Measurements from ENCODE around the gene CANT1. TPM values are rescaled to one million over a fixed set of nuclear protein-coding genes. Genes with fewer than 3 reads are reported as not detected.

Gene CANT1
- polyA plus RNA-seq, 4 donors = 16.8 to 90.5 (median 42.3) TPM

DNA sequence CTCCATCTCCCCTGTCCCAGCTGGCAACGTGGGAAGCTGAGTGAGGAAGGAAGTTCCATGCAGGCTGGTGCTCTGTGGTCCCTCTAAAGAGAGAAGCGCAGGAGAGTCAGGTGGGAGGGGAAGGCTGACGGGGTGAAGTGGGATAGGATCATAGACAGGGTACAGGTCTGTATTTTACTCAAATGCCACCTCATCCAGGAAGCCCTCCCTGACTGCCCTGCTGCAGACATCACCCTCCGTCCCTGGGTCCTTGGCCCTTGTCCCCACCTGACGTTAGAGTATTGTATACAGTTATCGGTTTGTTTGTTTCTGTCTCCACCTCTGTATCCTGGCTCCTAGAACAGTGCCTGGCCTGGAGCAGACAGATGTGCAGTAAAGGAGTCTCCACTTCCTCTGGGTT lies 11.7 kb downstream of the CANT1 start:
- Histone ChIP-seq H3K4me3 (ENCODE audit: low read depth in 1 of 3, low read length in 3 of 3) (no peak overlapping the region), H3K9me3 (ENCODE audit: control insufficient read depth in 2 of 2, insufficient read depth in 1 of 2, low read depth in 1 of 2, low read length in 1 of 2) (no peaks in the 10 kb centered on the region), H3K27me3 (ENCODE audit: control insufficient read depth in 3 of 3, insufficient read depth in 3 of 3, low read length in 3 of 3) (no peaks in the 10 kb centered on the region), H3K4me1 (ENCODE audit: control insufficient read depth in 3 of 3, insufficient read depth in 2 of 3, low read depth in 1 of 3, low read length in 2 of 3) (peaks cover 2 to 14% (median 11%) of the 10 kb centered on the region in 3 donors), H3K36me3 (ENCODE audit: control insufficient read depth in 3 of 3, insufficient read depth in 2 of 3, low read depth in 1 of 3, low read length in 3 of 3) (peaks cover 11 to 94% (median 18%) of the 10 kb centered on the region in 3 donors), H3K27ac (ENCODE audit: low read depth in 1 of 3, low read length in 2 of 3) (peak overlapping the region in 1 of 3 donors; percentile 80)
- WGBS, 3 donors = 50 to 64% (median 64%) methylated on average over 6 of the region's 6 CpGs
- DNase-seq = no peak
- no peak for FAIRE-seq

DNA sequence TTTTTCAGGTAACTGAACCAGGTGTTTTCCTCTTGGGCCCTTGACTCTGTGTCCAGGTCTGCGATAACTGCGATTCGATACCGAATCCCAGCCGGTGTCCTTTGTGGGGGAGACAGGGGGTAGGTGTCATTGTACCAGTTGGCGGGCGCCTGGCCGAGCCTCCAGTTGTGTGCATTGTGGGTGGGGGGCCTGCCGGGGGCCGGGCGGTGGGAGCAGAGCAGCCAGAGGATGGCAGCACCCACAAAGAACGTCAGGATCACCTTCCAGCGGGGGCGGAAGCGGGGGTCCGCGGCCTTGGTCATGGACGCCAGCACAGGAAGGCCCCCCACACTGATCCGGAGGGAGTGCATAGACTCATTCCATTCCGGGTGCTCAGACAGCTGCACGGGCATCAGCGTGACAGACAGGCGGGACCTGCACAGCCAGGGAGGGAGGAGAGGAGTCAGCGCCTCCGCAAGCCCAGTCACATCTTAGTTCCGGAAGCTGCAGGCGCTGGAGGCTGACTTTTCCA lies 12.3 kb downstream of the CANT1 start:
- WGBS, 3 donors = 90 to 93% (median 93%) methylated on average over 26 to 27 of the region's 27 CpGs
- H3K4me1 ChIP-seq (ENCODE audit: control insufficient read depth in 3 of 3, insufficient read depth in 2 of 3, low read depth in 1 of 3, low read length in 2 of 3) = peaks cover 2 to 14% (median 11%) of the 10 kb centered on the region in 3 donors
- no peaks in the 10 kb centered on the region for H3K9me3 ChIP-seq (ENCODE audit: control insufficient read depth in 2 of 2, insufficient read depth in 1 of 2, low read depth in 1 of 2, low read length in 1 of 2)
- DNase-seq (no peak), FAIRE-seq (no peak)
- H3K27me3 ChIP-seq (ENCODE audit: control insufficient read depth in 3 of 3, insufficient read depth in 3 of 3, low read length in 3 of 3) = no peaks in the 10 kb centered on the region
- no peak overlapping the region for H3K4me3 ChIP-seq (ENCODE audit: low read depth in 1 of 3, low read length in 3 of 3)
- peaks cover 11 to 94% (median 18%) of the 10 kb centered on the region in 3 donors for H3K36me3 ChIP-seq (ENCODE audit: control insufficient read depth in 3 of 3, insufficient read depth in 2 of 3, low read depth in 1 of 3, low read length in 3 of 3)
- peak overlapping the region in 1 of 3 donors; percentile 81 for H3K27ac ChIP-seq (ENCODE audit: low read depth in 1 of 3, low read length in 2 of 3)

DNA sequence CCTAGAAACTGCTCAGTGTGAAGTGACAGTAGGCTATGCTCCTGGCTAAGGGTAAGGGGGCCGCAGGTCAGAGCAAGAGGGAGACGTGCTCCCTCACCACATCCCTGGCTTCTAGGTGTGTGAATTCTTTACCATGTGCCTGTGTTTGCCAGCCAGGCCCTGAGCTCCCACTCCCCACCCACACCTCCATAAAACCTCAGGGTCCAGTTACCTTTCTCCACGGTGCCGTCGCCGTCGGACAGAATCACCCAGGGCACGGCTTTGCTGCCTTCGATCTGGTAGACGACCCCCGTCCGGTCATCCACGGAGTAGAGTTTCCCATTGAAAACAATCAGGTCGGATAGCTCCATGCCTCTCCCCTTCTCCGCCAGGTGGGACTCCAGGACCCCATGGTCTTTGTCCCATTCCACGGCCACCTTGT lies 12.8 kb downstream of the CANT1 start:
- no peaks in the 10 kb centered on the region for H3K27me3 ChIP-seq (ENCODE audit: control insufficient read depth in 3 of 3, insufficient read depth in 3 of 3, low read length in 3 of 3)
- H3K27ac ChIP-seq (ENCODE audit: low read depth in 1 of 3, low read length in 2 of 3) = peak overlapping the region in 2 of 3 donors; percentile 81 to 82
- DNase-seq (no peak), FAIRE-seq (no peak)
- H3K4me3 ChIP-seq (ENCODE audit: low read depth in 1 of 3, low read length in 3 of 3) = no peak overlapping the region
- H3K36me3 ChIP-seq (ENCODE audit: control insufficient read depth in 3 of 3, insufficient read depth in 2 of 3, low read depth in 1 of 3, low read length in 3 of 3) = peaks cover 11 to 95% (median 18%) of the 10 kb centered on the region in 3 donors
- H3K4me1 ChIP-seq (ENCODE audit: control insufficient read depth in 3 of 3, insufficient read depth in 2 of 3, low read depth in 1 of 3, low read length in 2 of 3) = peaks cover 2 to 14% (median 11%) of the 10 kb centered on the region in 3 donors
- 65 to 87% (median 78%) methylated on average over 16 of the region's 16 CpGs for WGBS, 3 donors
- no peaks in the 10 kb centered on the region for H3K9me3 ChIP-seq (ENCODE audit: control insufficient read depth in 2 of 2, insufficient read depth in 1 of 2, low read depth in 1 of 2, low read length in 1 of 2)

DNA sequence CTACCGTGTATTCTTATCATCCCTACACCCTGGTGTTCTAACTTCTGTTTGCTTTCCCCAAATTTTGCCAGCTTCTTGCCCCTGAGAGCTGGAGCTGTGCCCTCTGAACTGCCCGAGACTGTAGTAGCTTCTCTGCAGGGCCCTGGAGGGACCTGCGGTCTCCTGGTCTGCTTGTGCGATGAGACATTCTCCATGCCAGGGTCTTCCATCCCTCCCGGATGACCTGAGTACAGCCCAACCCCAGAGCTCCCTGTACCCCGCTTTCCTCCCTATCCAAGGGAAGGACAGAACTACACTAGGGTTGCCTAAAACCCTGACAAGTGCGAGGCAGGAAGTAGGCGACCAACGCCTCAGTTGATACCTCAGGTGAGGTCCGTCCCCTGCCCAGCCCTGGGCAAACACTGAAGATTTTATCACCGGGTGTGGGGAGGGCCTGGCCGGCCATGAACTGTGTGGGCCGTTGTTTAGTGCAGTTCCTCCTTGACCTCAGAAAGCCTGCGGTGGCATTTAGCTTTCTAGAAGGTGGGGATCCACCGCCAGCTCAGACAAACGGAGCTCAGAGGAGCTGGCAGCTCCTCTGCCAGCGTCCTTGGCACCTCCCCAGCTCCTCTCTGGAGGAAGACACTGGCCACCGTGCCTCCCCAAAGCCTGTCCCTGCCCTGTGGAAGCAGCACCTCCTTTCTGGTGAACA lies 13.7 kb downstream of the CANT1 start:
- FAIRE-seq = no peak
- peaks cover 14 to 96% (median 26%) of the 10 kb centered on the region in 3 donors for H3K36me3 ChIP-seq (ENCODE audit: control insufficient read depth in 3 of 3, insufficient read depth in 2 of 3, low read depth in 1 of 3, low read length in 3 of 3)
- H3K27ac ChIP-seq (ENCODE audit: low read depth in 1 of 3, low read length in 2 of 3) = peak overlapping the region; percentile 13 to 82 (median 81)
- no peaks in the 10 kb centered on the region for H3K9me3 ChIP-seq (ENCODE audit: control insufficient read depth in 2 of 2, insufficient read depth in 1 of 2, low read depth in 1 of 2, low read length in 1 of 2)
- H3K4me3 ChIP-seq (ENCODE audit: low read depth in 1 of 3, low read length in 3 of 3) = no peak overlapping the region
- H3K27me3 ChIP-seq (ENCODE audit: control insufficient read depth in 3 of 3, insufficient read depth in 3 of 3, low read length in 3 of 3) = no peaks in the 10 kb centered on the region
- WGBS, 3 donors = 21 to 57% (median 36%) methylated on average over 18 of the region's 18 CpGs
- peaks cover 2 to 14% (median 11%) of the 10 kb centered on the region in 3 donors for H3K4me1 ChIP-seq (ENCODE audit: control insufficient read depth in 3 of 3, insufficient read depth in 2 of 3, low read depth in 1 of 3, low read length in 2 of 3)
- peak; percentile 49 to 96 for DNase-seq

DNA sequence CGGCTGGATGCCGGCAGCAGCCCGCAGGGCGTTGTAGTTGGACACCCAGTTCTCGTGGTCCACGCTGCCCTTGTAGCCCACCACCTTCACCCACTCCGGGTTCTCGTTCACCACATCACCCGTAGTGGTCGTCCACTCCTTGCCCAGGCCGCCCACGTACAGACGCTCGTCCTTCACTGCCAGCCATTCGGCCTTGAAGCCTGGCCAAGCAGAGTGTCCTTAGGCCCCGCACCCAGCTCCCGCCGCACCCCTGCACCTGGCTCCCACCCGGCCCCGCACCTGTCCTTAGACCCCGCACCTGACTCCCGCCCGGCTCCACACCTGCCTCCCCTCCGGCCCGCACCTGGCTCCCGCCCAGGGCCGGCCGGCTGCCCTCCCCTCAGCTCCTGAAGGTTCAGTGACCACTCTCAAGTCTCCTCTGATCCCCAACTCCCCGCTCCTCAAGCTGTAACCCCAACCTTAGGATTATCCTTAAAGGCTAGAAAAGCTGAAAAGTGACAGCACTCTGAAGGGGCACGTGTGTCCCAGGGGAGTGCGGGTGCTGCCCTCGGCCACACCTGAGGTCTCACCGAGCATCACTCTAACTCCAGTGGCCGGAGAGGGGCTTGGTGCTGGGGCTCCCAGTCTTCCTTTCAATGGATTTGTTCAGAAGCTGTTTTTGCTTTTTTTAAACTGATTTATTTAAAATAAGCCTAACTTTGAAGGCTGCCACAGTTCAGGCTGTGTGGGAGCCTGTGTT lies 14.4 kb downstream of the CANT1 start:
- peaks cover 2 to 14% (median 11%) of the 10 kb centered on the region in 3 donors for H3K4me1 ChIP-seq (ENCODE audit: control insufficient read depth in 3 of 3, insufficient read depth in 2 of 3, low read depth in 1 of 3, low read length in 2 of 3)
- no peak overlapping the region for H3K4me3 ChIP-seq (ENCODE audit: low read depth in 1 of 3, low read length in 3 of 3)
- peaks cover 19 to 96% (median 29%) of the 10 kb centered on the region in 3 donors for H3K36me3 ChIP-seq (ENCODE audit: control insufficient read depth in 3 of 3, insufficient read depth in 2 of 3, low read depth in 1 of 3, low read length in 3 of 3)
- FAIRE-seq (no peak), DNase-seq (no peak)
- peak overlapping the region in 2 of 3 donors; percentile 13 to 81 for H3K27ac ChIP-seq (ENCODE audit: low read depth in 1 of 3, low read length in 2 of 3)
- 72 to 84% (median 78%) methylated on average over 33 to 34 of the region's 34 CpGs for WGBS, 3 donors
- no peaks in the 10 kb centered on the region for H3K9me3 ChIP-seq (ENCODE audit: control insufficient read depth in 2 of 2, insufficient read depth in 1 of 2, low read depth in 1 of 2, low read length in 1 of 2)
- H3K27me3 ChIP-seq (ENCODE audit: control insufficient read depth in 3 of 3, insufficient read depth in 3 of 3, low read length in 3 of 3) = no peaks in the 10 kb centered on the region

- no peak overlapping the region for H3K27ac ChIP-seq (ENCODE audit: low read depth in 1 of 3, low read length in 2 of 3)
- no peaks in the 10 kb centered on the region for H3K9me3 ChIP-seq (ENCODE audit: control insufficient read depth in 2 of 2, insufficient read depth in 1 of 2, low read depth in 1 of 2, low read length in 1 of 2)
- no peak overlapping the region for H3K4me3 ChIP-seq (ENCODE audit: low read depth in 1 of 3, low read length in 3 of 3)
- peaks cover 2 to 14% (median 10%) of the 10 kb centered on the region in 3 donors for H3K4me1 ChIP-seq (ENCODE audit: control insufficient read depth in 3 of 3, insufficient read depth in 2 of 3, low read depth in 1 of 3, low read length in 2 of 3)
- H3K36me3 ChIP-seq (ENCODE audit: control insufficient read depth in 3 of 3, insufficient read depth in 2 of 3, low read depth in 1 of 3, low read length in 3 of 3) = peaks cover 22 to 95% (median 29%) of the 10 kb centered on the region in 3 donors
- FAIRE-seq (no peak), DNase-seq (no peak)
- WGBS, 3 donors = 87 to 92% (median 91%) methylated on average over 22 of the region's 22 CpGs
- H3K27me3 ChIP-seq (ENCODE audit: control insufficient read depth in 3 of 3, insufficient read depth in 3 of 3, low read length in 3 of 3) = no peaks in the 10 kb centered on the region
These were observed 15.4 kb downstream of the CANT1 start for GRCh38 chr17:78993981-78994671.

DNA sequence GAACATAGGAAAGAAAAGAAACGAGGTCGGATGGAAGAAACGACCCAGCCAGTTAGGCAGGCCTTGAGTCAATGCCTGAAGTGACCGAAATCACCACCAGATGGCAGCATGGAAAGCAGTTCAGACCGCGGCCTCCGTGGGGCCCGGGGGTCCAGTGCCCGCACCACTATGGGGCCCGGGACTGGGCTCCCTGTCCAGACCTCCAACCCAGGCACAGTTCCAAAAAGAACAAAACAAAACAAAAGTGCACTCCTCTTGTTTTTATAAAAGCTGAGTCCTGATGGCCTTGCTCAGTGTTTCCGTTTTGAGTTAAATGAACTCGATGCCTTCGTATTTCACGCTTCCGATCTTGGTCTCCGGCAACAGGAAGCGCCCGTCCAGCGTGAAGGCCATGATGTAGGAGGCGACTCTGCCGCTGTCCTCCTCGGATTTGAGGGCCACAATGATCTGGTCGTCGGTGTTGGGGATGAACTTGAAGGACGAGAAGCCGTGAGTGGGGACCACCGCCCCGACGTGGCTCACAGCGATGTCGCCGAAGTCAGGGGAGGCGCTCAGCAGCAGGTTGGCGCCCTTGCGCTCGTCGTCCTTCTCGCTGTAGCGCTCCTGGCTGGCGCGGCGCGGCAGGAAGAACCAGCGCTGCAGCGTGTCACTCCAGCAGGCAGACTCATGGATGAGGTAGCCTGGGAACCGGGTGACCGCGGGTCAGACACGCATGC lies 16.2 kb downstream of the CANT1 start:
- H3K27ac ChIP-seq (ENCODE audit: low read depth in 1 of 3, low read length in 2 of 3) = no peak overlapping the region
- DNase-seq (peak; percentile 49 to 60), FAIRE-seq (no peak)
- peaks cover 22 to 87% (median 25%) of the 10 kb centered on the region in 3 donors for H3K36me3 ChIP-seq (ENCODE audit: control insufficient read depth in 3 of 3, insufficient read depth in 2 of 3, low read depth in 1 of 3, low read length in 3 of 3)
- 75 to 77% (median 76%) methylated on average over 49 of the region's 49 CpGs for WGBS, 3 donors
- no peak overlapping the region for H3K4me3 ChIP-seq (ENCODE audit: low read depth in 1 of 3, low read length in 3 of 3)
- H3K9me3 ChIP-seq (ENCODE audit: control insufficient read depth in 2 of 2, insufficient read depth in 1 of 2, low read depth in 1 of 2, low read length in 1 of 2) = no peaks in the 10 kb centered on the region
- peaks cover 2 to 14% (median 7%) of the 10 kb centered on the region in 3 donors for H3K4me1 ChIP-seq (ENCODE audit: control insufficient read depth in 3 of 3, insufficient read depth in 2 of 3, low read depth in 1 of 3, low read length in 2 of 3)
- H3K27me3 ChIP-seq (ENCODE audit: control insufficient read depth in 3 of 3, insufficient read depth in 3 of 3, low read length in 3 of 3) = no peaks in the 10 kb centered on the region
